HG03095 (cell line): ENCODE measurements around the gene ZNF771.
"Not testable (repeated sequence)": the region's sequence is repeated elsewhere in the genome, so short reads cannot be mapped to it uniquely, and the experiment has no call there.

Experiments
- ATAC-seq: cut with Tn5 transposase; IDR thresholded peaks from one replicate; pipeline ENCODE4 v1.9.1; 2021; ENCODE audit warnings: moderate library complexity; ENCODE audit not compliant: unreplicated experiment

The ZNF771 gene

GRCh38 chr16:30375864-30376263 lies 31.5 kb upstream of the ZNF771 start:
- no peak for ATAC-seq

GRCh38 chr16:30376461-30376902 lies 30.9 kb upstream of the ZNF771 start:
- no peak for ATAC-seq

- no peak for ATAC-seq
Observed at GRCh38 chr16:30377050-30377811, 30.2 kb upstream of the ZNF771 start.

GRCh38 chr16:30377812-30378235 lies 29.6 kb upstream of the ZNF771 start:
- ATAC-seq = no peak

- peak; percentile 80 for ATAC-seq
Observed at GRCh38 chr16:30378236-30379157, 28.9 kb upstream of the ZNF771 start.

- no peak for ATAC-seq
Observed at GRCh38 chr16:30379158-30379783, 28.1 kb upstream of the ZNF771 start.

- no peak for ATAC-seq
Observed at GRCh38 chr16:30380072-30380802, 27.2 kb upstream of the ZNF771 start.

- ATAC-seq = no peak
Observed at GRCh38 chr16:30380803-30381208, 26.6 kb upstream of the ZNF771 start.

GRCh38 chr16:30381291-30382041 lies 25.9 kb upstream of the ZNF771 start:
- no peak for ATAC-seq

- ATAC-seq = no peak
Observed at GRCh38 chr16:30382111-30382881, 25.1 kb upstream of the ZNF771 start, which contains the start of gene SEPTIN1. SEPTIN1 (minus strand) TSS chr16:30382561; CDS start chr16:30382542, 19 bp downstream.

- no peak for ATAC-seq
Observed at GRCh38 chr16:30383521-30383920, 23.9 kb upstream of the ZNF771 start.

GRCh38 chr16:30394592-30395154 lies 12.7 kb upstream of the ZNF771 start:
- ATAC-seq = no peak

- peak; percentile 40 for ATAC-seq
Observed at GRCh38 chr16:30395155-30395991, 12.0 kb upstream of the ZNF771 start, which contains the start of gene ZNF48. ZNF48 (plus strand) TSS chr16:30395420; CDS start chr16:30395795, 375 bp downstream.

GRCh38 chr16:30395992-30396585 lies 11.3 kb upstream of the ZNF771 start:
- no peak for ATAC-seq

- ATAC-seq = not testable (repeated sequence)
Observed at GRCh38 chr16:30396627-30397026, 10.8 kb upstream of the ZNF771 start.

- ATAC-seq = no peak
Observed at GRCh38 chr16:30397056-30397455, 10.3 kb upstream of the ZNF771 start.
